SJSA1 (cell line): ENCODE measurements around the gene RELN. TPM values are rescaled to one million over a fixed set of nuclear protein-coding genes. Genes with fewer than 3 reads are reported as not detected.
"Not testable (repeated sequence)": the region's sequence is repeated elsewhere in the genome, so short reads cannot be mapped to it uniquely, and the experiment has no call there.

Experiments
- DNase-seq, 2 experiments: peaks; one replicate each; pipeline ENCODE4 v3.0.0-alpha.2; 2015 to 2020; ENCODE audit warnings: low spot score in 2 of 2, low read depth in 1 of 2
- H3K27ac ChIP-seq: fragments of 250-450 bp; sonication (Bioruptor Pico); 2 replicates; pipeline ENCODE4 v1.5.1; 2020; ENCODE audit warnings: mild to moderate bottlenecking, moderate library complexity
- H3K27me3 ChIP-seq: fragments of 250-450 bp; sonication (Bioruptor Pico); replicated peaks from 2 replicates; pipeline ENCODE4 v1.5.1; 2020; ENCODE audit warnings: mild to moderate bottlenecking, moderate library complexity
- H3K36me3 ChIP-seq: fragments of 250-450 bp; sonication (Bioruptor Pico); 2 replicates; pipeline ENCODE4 v1.5.1; 2020; ENCODE audit warnings: mild to moderate bottlenecking
- H3K4me1 ChIP-seq: fragments of 250-450 bp; sonication (Bioruptor Pico); replicated peaks from 2 replicates; pipeline ENCODE4 v1.6.1; 2021; ENCODE audit warnings: mild to moderate bottlenecking
- H3K4me3 ChIP-seq: fragments of 250-450 bp; sonication (Bioruptor Pico); 2 replicates; pipeline ENCODE4 v1.5.1; 2020; ENCODE audit warnings: mild to moderate bottlenecking
- H3K9me3 ChIP-seq: fragments of 250-450 bp; sonication (Bioruptor Pico); replicated peaks from 2 replicates; pipeline ENCODE4 v1.5.1; 2020; ENCODE audit warnings: mild to moderate bottlenecking
- total RNA-seq: library from RNA; depleted of rRNA; stranded (reverse); fragments of >200 nt; shearing (Covaris generic); gene quantifications from 2 replicates; pipeline ENCODE4 v1.2.3, GENCODE V29; 2014

The RELN gene
- total RNA-seq, 1 experiment from 2014 or later: 0.03 TPM

DNA sequence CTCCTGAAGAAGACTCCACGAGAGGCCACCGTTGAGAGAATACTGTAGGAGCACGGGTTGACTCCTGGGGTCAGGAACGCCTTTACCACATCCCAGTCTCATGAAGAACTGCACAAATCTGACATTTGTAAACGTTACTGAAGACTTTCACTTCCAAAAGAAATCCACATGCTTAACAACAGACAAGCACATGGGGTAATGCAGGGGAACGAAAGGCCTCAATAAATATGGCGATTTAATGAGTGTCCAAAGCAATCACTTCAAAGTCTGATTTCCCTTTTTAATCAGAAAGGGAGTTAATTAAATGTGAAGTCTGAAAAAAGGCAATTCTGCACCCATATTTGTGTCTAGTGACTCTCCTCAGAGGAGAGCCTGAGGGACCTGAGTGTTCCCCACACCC lies 449.1 kb downstream of the RELN start:
- Histone ChIP-seq H3K4me3 (no peak overlapping the region), H3K4me1 (no peaks in the 10 kb centered on the region)

GRCh38 chr7:103539875-103540274 lies 449.6 kb downstream of the RELN start:
- no peak overlapping the region for H3K27ac ChIP-seq
- no peaks in the 10 kb centered on the region for H3K27me3 ChIP-seq
- H3K4me1 ChIP-seq: no peaks in the 10 kb centered on the region
- no peaks in the 10 kb centered on the region for H3K9me3 ChIP-seq
- H3K36me3 ChIP-seq: no peaks in the 10 kb centered on the region
- no peak for DNase-seq
- no peak overlapping the region for H3K4me3 ChIP-seq

More for the DNA sequence above, 449.1 kb downstream of the RELN start:
- H3K27ac ChIP-seq: no peak overlapping the region
- no peaks in the 10 kb centered on the region for H3K27me3 ChIP-seq
- no peak for DNase-seq
- no peaks in the 10 kb centered on the region for H3K36me3 ChIP-seq
- no peaks in the 10 kb centered on the region for H3K9me3 ChIP-seq

GRCh38 chr7:103538964-103539709 lies 450.3 kb downstream of the RELN start:
- no peaks in the 10 kb centered on the region for H3K9me3 ChIP-seq
- no peak overlapping the region for H3K27ac ChIP-seq
- no peaks in the 10 kb centered on the region for H3K4me1 ChIP-seq
- DNase-seq: no peak
- no peaks in the 10 kb centered on the region for H3K36me3 ChIP-seq
- H3K27me3 ChIP-seq: no peaks in the 10 kb centered on the region
- H3K4me3 ChIP-seq: no peak overlapping the region

GRCh38 chr7:103533761-103534160 lies 455.7 kb downstream of the RELN start:
- no peaks in the 10 kb centered on the region for H3K4me1 ChIP-seq
- H3K27me3 ChIP-seq: 0 out of 2 replicates have a peak, but pooled peaks cover 3% of the 10 kb centered on the region
- H3K4me3 ChIP-seq: no peak overlapping the region
- no peak for DNase-seq
- H3K36me3 ChIP-seq: no peaks in the 10 kb centered on the region
- no peaks in the 10 kb centered on the region for H3K9me3 ChIP-seq
- no peak overlapping the region for H3K27ac ChIP-seq

DNA sequence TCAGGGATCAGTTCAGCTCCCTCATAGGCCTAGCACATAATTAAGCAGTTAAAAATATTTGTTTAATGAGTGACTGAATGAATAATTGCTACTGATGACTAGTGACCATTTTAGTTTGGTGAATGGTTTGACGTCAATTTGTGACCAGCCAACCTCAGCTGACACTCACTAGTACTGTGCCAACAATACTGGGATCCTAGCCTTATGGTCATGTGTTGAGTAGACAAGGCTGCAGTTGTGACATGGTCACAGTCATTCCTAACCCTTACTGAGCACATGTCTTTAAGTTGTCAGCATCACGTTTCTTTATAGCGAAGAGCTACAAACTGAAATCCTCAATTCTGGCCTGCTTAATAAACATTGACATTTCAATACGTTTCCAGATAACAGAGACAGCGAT lies 456.5 kb downstream of the RELN start:
- H3K27me3 ChIP-seq: 0 out of 2 replicates have a peak, but pooled peaks cover 3% of the 10 kb centered on the region
- H3K9me3 ChIP-seq: no peaks in the 10 kb centered on the region
- H3K4me3 ChIP-seq: no peak overlapping the region
- DNase-seq: no peak
- no peaks in the 10 kb centered on the region for H3K36me3 ChIP-seq
- no peaks in the 10 kb centered on the region for H3K4me1 ChIP-seq
- H3K27ac ChIP-seq: no peak overlapping the region

- no peaks in the 10 kb centered on the region for H3K4me1 ChIP-seq
- no peak overlapping the region for H3K27ac ChIP-seq
- no peaks in the 10 kb centered on the region for H3K36me3 ChIP-seq
- peaks cover 11% of the 10 kb centered on the region for H3K27me3 ChIP-seq
- H3K9me3 ChIP-seq: no peaks in the 10 kb centered on the region
- no peak for DNase-seq
- no peak overlapping the region for H3K4me3 ChIP-seq
Measured at GRCh38 chr7:103528152-103528551, 461.3 kb downstream of the RELN start.

DNA sequence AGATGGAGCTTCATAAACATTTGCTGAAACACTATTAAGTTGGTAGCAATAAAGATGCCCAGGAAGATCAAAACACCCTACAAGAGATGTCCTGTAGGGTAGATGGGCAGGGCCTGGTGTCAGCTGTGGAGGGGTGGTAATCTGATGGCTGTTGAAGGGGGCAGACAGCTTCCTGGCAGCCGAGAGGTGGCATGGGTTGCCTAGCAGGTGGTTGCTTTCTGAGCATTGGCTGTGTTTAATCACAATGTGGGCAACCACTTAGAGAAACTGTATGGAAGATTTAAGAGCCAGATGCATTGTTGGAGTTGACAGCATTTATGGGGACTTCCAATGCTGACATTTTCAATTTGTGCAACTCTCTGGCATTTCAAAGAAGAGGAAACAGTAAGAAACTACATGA lies 463.5 kb downstream of the RELN start:
- Histone ChIP-seq H3K27ac (no peak overlapping the region), H3K4me1 (no peaks in the 10 kb centered on the region), H3K27me3 (peaks cover 26% of the 10 kb centered on the region), H3K9me3 (no peaks in the 10 kb centered on the region), H3K4me3 (no peak overlapping the region), H3K36me3 (no peaks in the 10 kb centered on the region)
- DNase-seq: no peak

GRCh38 chr7:103524042-103524907 lies 465.2 kb downstream of the RELN start:
- Histone ChIP-seq H3K4me3 (no peak overlapping the region), H3K27me3 (peaks cover 24% of the 10 kb centered on the region), H3K4me1 (no peaks in the 10 kb centered on the region), H3K36me3 (no peaks in the 10 kb centered on the region), H3K9me3 (no peaks in the 10 kb centered on the region), H3K27ac (no peak overlapping the region)
- DNase-seq: peak in 1 of 2 experiments; percentile 3

GRCh38 chr7:103521937-103522336 lies 467.5 kb downstream of the RELN start:
- Histone ChIP-seq H3K4me3 (no peak overlapping the region), H3K4me1 (no peaks in the 10 kb centered on the region), H3K9me3 (no peaks in the 10 kb centered on the region), H3K27ac (no peak overlapping the region), H3K36me3 (no peaks in the 10 kb centered on the region), H3K27me3 (peaks cover 24% of the 10 kb centered on the region)
- DNase-seq: no peak

- Histone ChIP-seq H3K27ac (no peak overlapping the region), H3K36me3 (no peaks in the 10 kb centered on the region), H3K4me3 (no peak overlapping the region), H3K9me3 (no peaks in the 10 kb centered on the region), H3K27me3 (no peaks in the 10 kb centered on the region), H3K4me1 (peaks cover 9% of the 10 kb centered on the region)
- DNase-seq: peak; percentile 45 to 57
Measured at GRCh38 chr7:103504505-103505135, 484.8 kb downstream of the RELN start.

DNA sequence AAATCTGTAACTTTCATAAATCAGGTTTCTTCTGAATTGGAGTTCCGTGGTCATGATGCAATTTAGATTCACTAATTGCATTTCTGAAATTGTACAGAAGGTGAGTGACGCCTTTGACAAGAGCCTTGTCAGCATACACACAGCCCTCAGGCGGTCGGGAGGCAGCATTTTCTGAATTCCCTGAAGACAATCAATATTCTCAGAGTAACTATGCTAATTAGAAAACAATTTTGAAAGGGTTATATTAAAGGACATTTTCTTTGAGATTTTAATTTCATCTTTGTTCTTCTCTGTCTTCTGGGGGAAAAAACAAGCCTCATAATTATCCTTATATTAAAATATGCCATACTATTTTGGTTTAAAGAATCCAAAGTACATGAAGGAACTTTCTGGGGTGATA lies 488.3 kb downstream of the RELN start:
- Histone ChIP-seq H3K4me1 (peaks cover 9% of the 10 kb centered on the region), H3K4me3 (no peak overlapping the region), H3K36me3 (no peaks in the 10 kb centered on the region), H3K9me3 (no peaks in the 10 kb centered on the region), H3K27ac (no peak overlapping the region), H3K27me3 (0 out of 2 replicates have a peak, but pooled peaks cover 4% of the 10 kb centered on the region)
- DNase-seq: no peak

GRCh38 chr7:103499976-103500375 lies 489.5 kb downstream of the RELN start:
- H3K9me3 ChIP-seq: no peaks in the 10 kb centered on the region
- no peak for DNase-seq
- H3K4me3 ChIP-seq: no peak overlapping the region
- H3K27ac ChIP-seq: no peak overlapping the region
- H3K27me3 ChIP-seq: 0 out of 2 replicates have a peak, but pooled peaks cover 4% of the 10 kb centered on the region
- H3K36me3 ChIP-seq: no peaks in the 10 kb centered on the region
- peaks cover 7% of the 10 kb centered on the region for H3K4me1 ChIP-seq

DNA sequence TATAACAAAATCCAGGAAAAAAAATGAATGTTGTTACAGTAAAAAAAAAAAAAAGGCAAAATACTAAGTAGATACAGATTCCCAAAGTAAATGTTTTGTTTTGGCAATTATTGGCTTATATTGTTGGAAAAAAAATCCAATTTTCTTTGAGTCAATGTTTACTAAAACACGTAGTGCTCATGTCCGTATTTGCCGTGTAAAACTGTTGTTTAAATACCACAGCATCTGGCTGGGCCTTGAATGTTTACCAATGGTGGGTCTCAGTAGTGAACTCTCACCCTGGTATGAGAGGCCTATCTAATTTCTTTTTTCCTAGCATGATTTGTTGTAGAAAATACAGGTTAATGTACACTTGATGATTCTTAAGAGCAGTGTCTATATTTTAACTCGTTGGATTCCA lies 502.0 kb downstream of the RELN start:
- Histone ChIP-seq H3K4me3 (no peak overlapping the region), H3K27me3 (peaks cover 19% of the 10 kb centered on the region; the same call in 1 of the 2 replicates), H3K27ac (no peak overlapping the region), H3K4me1 (no peaks in the 10 kb centered on the region), H3K36me3 (no peaks in the 10 kb centered on the region), H3K9me3 (no peaks in the 10 kb centered on the region)
- no peak for DNase-seq

DNA sequence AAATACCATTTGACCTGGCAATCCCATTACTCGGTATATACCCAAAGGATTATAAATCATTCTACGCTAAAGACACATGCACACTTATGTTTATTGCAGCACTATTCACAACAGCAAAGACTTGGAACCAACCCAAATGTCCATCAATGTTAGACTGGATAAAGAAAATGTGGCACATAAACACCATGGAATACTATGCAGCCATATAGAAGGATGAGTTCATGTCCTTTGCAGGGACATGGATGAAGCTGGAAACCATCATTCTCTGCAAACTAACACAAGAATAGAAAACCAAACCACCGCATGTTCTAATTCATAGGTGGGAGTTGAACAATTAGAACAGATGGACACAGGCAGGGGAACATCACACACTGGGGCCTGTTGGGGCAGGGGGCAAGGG lies 502.6 kb downstream of the RELN start:
- H3K36me3 ChIP-seq, H3K4me1 ChIP-seq, H3K9me3 ChIP-seq, H3K4me3 ChIP-seq, H3K27ac ChIP-seq, DNase-seq: not testable (repeated sequence)
- peaks cover 14% of the 10 kb centered on the region; the same call in 1 of the 2 replicates for H3K27me3 ChIP-seq
